ENCODE results near the gene METRN. TPM values are rescaled to one million over a fixed set of nuclear protein-coding genes. Genes with fewer than 3 reads are reported as not detected.

The METRN gene
- total and polyA plus RNA-seq, 4 donors = 10.9 to 67.3 (median 41.5) TPM

DNA sequence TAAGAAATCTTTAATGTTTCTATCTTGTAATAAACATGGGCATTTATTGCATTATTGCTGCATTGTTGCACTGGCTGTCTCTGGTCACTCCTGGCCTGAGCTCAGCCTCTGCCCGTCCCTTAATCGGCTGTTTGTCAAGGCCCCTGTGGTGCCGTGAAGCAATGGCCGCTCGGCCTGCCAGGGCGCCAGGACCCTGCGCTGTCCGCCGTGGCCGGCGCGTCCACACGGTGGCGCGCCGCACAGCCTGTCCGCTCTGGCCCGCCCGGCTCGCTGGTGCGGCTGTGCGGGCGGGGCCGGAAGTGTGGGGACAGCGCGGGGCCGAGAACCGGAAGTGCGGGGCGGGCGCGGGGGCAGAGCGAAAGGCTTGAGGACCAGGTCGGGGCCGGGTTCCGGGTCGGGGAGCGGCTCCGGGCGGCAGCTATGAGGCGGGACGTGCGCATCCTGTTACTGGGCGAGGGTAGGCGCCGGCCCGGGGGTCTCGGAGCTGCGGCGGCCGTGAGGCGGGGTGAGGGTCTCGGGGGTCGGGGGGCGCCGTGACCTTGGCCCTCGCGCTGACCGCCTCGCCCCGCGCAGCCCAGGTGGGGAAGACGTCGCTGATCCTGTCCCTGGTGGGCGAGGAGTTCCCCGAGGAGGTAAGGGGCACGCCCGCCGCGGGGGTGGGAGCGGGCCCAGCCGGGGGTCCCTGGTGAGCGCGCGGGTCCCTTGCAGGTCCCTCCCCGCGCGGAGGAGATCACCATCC lies 47.0 kb upstream of the METRN start, which contains the start of gene RHOT2:
Gene RHOT2 (plus strand): TSS at position 353 of the 739 bp plus-strand sequence. CDS start 68 bp downstream, at position 421.
- Histone ChIP-seq H3K36me3 (ENCODE audit: control insufficient read depth in 4 of 4, insufficient read depth in 4 of 4, low read length in 4 of 4) (peaks cover 2 to 36% (median 15%) of the 10 kb centered on the region in 4 donors), H3K9me3 (ENCODE audit: control insufficient read depth in 4 of 4, insufficient read depth in 3 of 4, low read length in 3 of 4) (peaks cover 0 to 4% (median 0%) of the 10 kb centered on the region in 4 donors), H3K4me1 (ENCODE audit: control insufficient read depth in 5 of 5, insufficient read depth in 5 of 5, low read length in 5 of 5) (peaks cover 0 to 15% (median 3%) of the 10 kb centered on the region in 5 donors), H3K9ac (ENCODE audit: insufficient read depth in 1 of 2, low read length in 2 of 2) (no peak within 1 kb of the TSS), H3K4me3 (peak within 1 kb of the TSS; percentile 79), H3K27ac (ENCODE audit: low read depth in 1 of 2, low read length in 1 of 2) (peak within 1 kb of the TSS; percentile 75 to 84), H3K27me3 (ENCODE audit: control insufficient read depth in 3 of 3, insufficient read depth in 3 of 3, low read length in 2 of 3) (no peaks in the 10 kb centered on the region)
- peak; percentile 94 for ATAC-seq (ENCODE audit: insufficient read depth, low FRiP score)
- peak; percentile 95 for TF ChIP-seq CTCF (IDR thresholded peaks at IDR 0.05; ENCODE audit: control extremely low read depth, extremely low read depth)
- WGBS, 2 donors = 1% methylated on average over 62 to 78 of the region's 78 CpGs
- DNase-seq = peak; percentile 91 to 94 (median 94)

GRCh38 chr16:668519-669171 lies 46.3 kb upstream of the METRN start:
- Histone ChIP-seq H3K27me3 (ENCODE audit: control insufficient read depth in 3 of 3, insufficient read depth in 3 of 3, low read length in 2 of 3) (no peaks in the 10 kb centered on the region), H3K4me1 (ENCODE audit: control insufficient read depth in 5 of 5, insufficient read depth in 5 of 5, low read length in 5 of 5) (peaks cover 0 to 15% (median 3%) of the 10 kb centered on the region in 5 donors), H3K9ac (ENCODE audit: insufficient read depth in 1 of 2, low read length in 2 of 2) (no peak overlapping the region), H3K27ac (ENCODE audit: low read depth in 1 of 2, low read length in 1 of 2) (peak overlapping the region; percentile 75 to 84), H3K4me3 (peak overlapping the region; percentile 79), H3K36me3 (ENCODE audit: control insufficient read depth in 4 of 4, insufficient read depth in 4 of 4, low read length in 4 of 4) (peaks cover 2 to 43% (median 19%) of the 10 kb centered on the region in 4 donors), H3K9me3 (ENCODE audit: control insufficient read depth in 4 of 4, insufficient read depth in 3 of 4, low read length in 3 of 4) (peaks cover 0 to 4% (median 0%) of the 10 kb centered on the region in 4 donors)
- DNase-seq = no peak
- WGBS, 2 donors = 8 to 10% methylated on average over 41 to 50 of the region's 50 CpGs
- TF ChIP-seq CTCF (IDR thresholded peaks at IDR 0.05; ENCODE audit: control extremely low read depth, extremely low read depth) = no peak
- peak; percentile 8 for ATAC-seq (ENCODE audit: insufficient read depth, low FRiP score)

DNA sequence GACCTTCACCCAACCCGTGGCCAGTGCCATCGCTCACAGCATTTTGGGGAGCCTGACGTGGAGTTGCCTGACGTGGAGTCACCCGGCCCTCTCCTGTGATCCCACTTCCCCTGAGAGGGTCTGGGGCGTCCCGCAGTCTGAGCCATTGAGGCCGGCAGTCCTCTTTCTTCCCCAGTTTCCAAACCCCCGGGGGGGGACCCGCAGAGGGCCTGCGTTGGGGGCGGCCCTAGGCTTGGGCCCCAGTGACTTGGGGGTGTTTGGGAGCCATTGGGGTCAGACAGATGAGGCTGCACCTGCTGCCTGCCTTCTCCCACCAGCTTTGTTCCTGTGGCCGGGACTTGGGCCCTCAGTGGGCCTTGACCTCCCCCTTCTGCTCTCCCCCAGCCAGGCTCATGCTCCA lies 45.3 kb upstream of the METRN start:
- H3K27me3 ChIP-seq (ENCODE audit: control insufficient read depth in 3 of 3, insufficient read depth in 3 of 3, low read length in 2 of 3) = no peaks in the 10 kb centered on the region
- WGBS, 2 donors = 94 to 96% methylated on average over 10 to 13 of the region's 13 CpGs
- peaks cover 0 to 15% (median 3%) of the 10 kb centered on the region in 5 donors for H3K4me1 ChIP-seq (ENCODE audit: control insufficient read depth in 5 of 5, insufficient read depth in 5 of 5, low read length in 5 of 5)
- no peak for TF ChIP-seq CTCF (IDR thresholded peaks at IDR 0.05; ENCODE audit: control extremely low read depth, extremely low read depth)
- ATAC-seq (ENCODE audit: insufficient read depth, low FRiP score) (no peak), DNase-seq (no peak)
- H3K27ac ChIP-seq (ENCODE audit: low read depth in 1 of 2, low read length in 1 of 2) = no peak overlapping the region
- H3K4me3 ChIP-seq = no peak overlapping the region
- H3K9me3 ChIP-seq (ENCODE audit: control insufficient read depth in 4 of 4, insufficient read depth in 3 of 4, low read length in 3 of 4) = peaks cover 0 to 4% (median 0%) of the 10 kb centered on the region in 4 donors
- no peak overlapping the region for H3K9ac ChIP-seq (ENCODE audit: insufficient read depth in 1 of 2, low read length in 2 of 2)
- H3K36me3 ChIP-seq (ENCODE audit: control insufficient read depth in 4 of 4, insufficient read depth in 4 of 4, low read length in 4 of 4) = peaks cover 2 to 46% (median 19%) of the 10 kb centered on the region in 4 donors

All from lung (tissue), 12 donors.